OCI-LY1 (cell line): ENCODE data around the gene SHISA5.

ENCODE experiments used
- CTCF ChIP-seq: fragments of 200-600 bp; sonication (generic), shearing (Covaris generic); IDR thresholded peaks from 2 replicates; pipeline ENCODE4 v1.5.1; 2017; ENCODE audit warnings: mild to moderate bottlenecking, antibody characterized with exemption, low read length, moderate library complexity, mixed read lengths
- EZH2 ChIP-seq: fragments of 200-600 bp; sonication (generic), shearing (Covaris generic); IDR thresholded peaks from 2 replicates; pipeline ENCODE4 v1.8.0; 2017; ENCODE audit warnings: borderline replicate concordance, mixed run types, mild to moderate bottlenecking, antibody characterized with exemption, low read length, moderate library complexity, mixed read lengths

- TF ChIP-seq CTCF, result no peak
- no peak for TF ChIP-seq EZH2
Observed at GRCh38 chr3:48504051-48504946, at the start of gene SHISA5.
